NCI-H1048 (cell line): Measurements from ENCODE around the gene ZNG1B.
"Not testable (repeated sequence)": the region's sequence is repeated elsewhere in the genome, so short reads cannot be mapped to it uniquely, and the experiment has no call there.

ENCODE experiments used
- DNase-seq: peaks from one replicate; lab custom pipeline; 2025; lab: John Stamatoyannopoulos, UW

Gene ZNG1B

GRCh38 chr2:113503094-113504042 lies 65.9 kb downstream of the ZNG1B start:
- not testable (repeated sequence) for DNase-seq

- DNase-seq, result not testable (repeated sequence)
Measured at GRCh38 chr2:113504081-113504480, 66.6 kb downstream of the ZNG1B start.

GRCh38 chr2:113507394-113508140 lies 70.1 kb downstream of the ZNG1B start:
- DNase-seq, result not testable (repeated sequence)

- DNase-seq, result not testable (repeated sequence)
Measured at GRCh38 chr2:113508187-113508586, 70.7 kb downstream of the ZNG1B start.

GRCh38 chr2:113510913-113511312 lies 73.4 kb downstream of the ZNG1B start:
- not testable (repeated sequence) for DNase-seq

GRCh38 chr2:113511859-113512258 lies 74.4 kb downstream of the ZNG1B start:
- DNase-seq, result not testable (repeated sequence)

- not testable (repeated sequence) for DNase-seq
Measured at GRCh38 chr2:113515457-113515856, 78.0 kb downstream of the ZNG1B start.

GRCh38 chr2:113515995-113516394 lies 78.5 kb downstream of the ZNG1B start:
- not testable (repeated sequence) for DNase-seq

GRCh38 chr2:113517025-113517424 lies 79.5 kb downstream of the ZNG1B start:
- not testable (repeated sequence) for DNase-seq

GRCh38 chr2:113520837-113521236 lies 83.3 kb downstream of the ZNG1B start:
- DNase-seq, result not testable (repeated sequence)

GRCh38 chr2:113521492-113521891 lies 84.0 kb downstream of the ZNG1B start:
- DNase-seq, result not testable (repeated sequence)

GRCh38 chr2:113524986-113525385 lies 87.5 kb downstream of the ZNG1B start:
- not testable (repeated sequence) for DNase-seq

GRCh38 chr2:113527350-113528045 lies 90.0 kb downstream of the ZNG1B start:
- not testable (repeated sequence) for DNase-seq

GRCh38 chr2:113528126-113528525 lies 90.6 kb downstream of the ZNG1B start:
- not testable (repeated sequence) for DNase-seq

GRCh38 chr2:113528904-113529303 lies 91.4 kb downstream of the ZNG1B start:
- not testable (repeated sequence) for DNase-seq

GRCh38 chr2:113532991-113533390 lies 95.5 kb downstream of the ZNG1B start:
- not testable (repeated sequence) for DNase-seq

- not testable (repeated sequence) for DNase-seq
Measured at GRCh38 chr2:113536573-113536972, 99.1 kb downstream of the ZNG1B start.

GRCh38 chr2:113540834-113541203 lies 103.3 kb downstream of the ZNG1B start:
- DNase-seq, result not testable (repeated sequence)

GRCh38 chr2:113541204-113541975 lies 103.9 kb downstream of the ZNG1B start:
- not testable (repeated sequence) for DNase-seq

GRCh38 chr2:113541976-113542485 lies 104.5 kb downstream of the ZNG1B start:
- DNase-seq, result not testable (repeated sequence)

- not testable (repeated sequence) for DNase-seq
Measured at GRCh38 chr2:113542529-113542928, 105.0 kb downstream of the ZNG1B start.
